HTERT RPE-1 (cell line): Measurements from ENCODE around the gene PFKM.
"Not testable (repeated sequence)": the region's sequence is repeated elsewhere in the genome, so short reads cannot be mapped to it uniquely, and the experiment has no call there.

Experiments
- in situ Hi-C: fragments of 300-500 bp; cut with MboI; formaldehyde crosslinking; loops from 4 replicates; pipeline ENCODE4 v1.14.3; 2020; ENCODE audit warnings: low sequenced_read_pairs

The PFKM gene

GRCh38 chr12:48155786-48156185, 36.6 kb downstream of the PFKM start:
- in situ Hi-C loops = not testable (repeated sequence)

- in situ Hi-C loops = no loop called here
These were observed 37.5 kb downstream of the PFKM start for GRCh38 chr12:48156652-48157017.

- in situ Hi-C loops = no loop called here
These were observed 38.1 kb downstream of the PFKM start, which contains the start of gene ASB8 for GRCh38 chr12:48157018-48157888. ASB8 (minus strand) TSS chr12:48157515; CDS start chr12:48153496, 4,019 bp downstream.

GRCh38 chr12:48157889-48158370, 38.8 kb downstream of the PFKM start:
- in situ Hi-C loops = no loop called here

GRCh38 chr12:48160046-48160445, 40.9 kb downstream of the PFKM start:
- in situ Hi-C loops = no loop called here

- in situ Hi-C loops = no loop called here
These were observed 41.6 kb downstream of the PFKM start for GRCh38 chr12:48160807-48161206.

- in situ Hi-C loops = no loop called here
These were observed 44.1 kb downstream of the PFKM start for GRCh38 chr12:48163150-48163747.

GRCh38 chr12:48164451-48164850, 45.3 kb downstream of the PFKM start:
- in situ Hi-C loops = no loop called here

GRCh38 chr12:48165089-48165981, 46.2 kb downstream of the PFKM start:
- in situ Hi-C loops = no loop called here

GRCh38 chr12:48169011-48169410, 49.8 kb downstream of the PFKM start:
- in situ Hi-C loops = no loop called here

GRCh38 chr12:48175613-48176416, 56.7 kb downstream of the PFKM start:
- in situ Hi-C loops = no loop called here

GRCh38 chr12:48176417-48176751, 57.2 kb downstream of the PFKM start:
- in situ Hi-C loops = no loop called here

GRCh38 chr12:48177982-48178381, 58.8 kb downstream of the PFKM start:
- in situ Hi-C loops = no loop called here

GRCh38 chr12:48179466-48179865, 60.3 kb downstream of the PFKM start:
- in situ Hi-C loops = no loop called here

- in situ Hi-C loops = no loop called here
These were observed 61.3 kb downstream of the PFKM start for GRCh38 chr12:48180424-48180823.

GRCh38 chr12:48180857-48181495, 61.8 kb downstream of the PFKM start:
- in situ Hi-C loops = no loop called here

GRCh38 chr12:48182631-48183030, 63.5 kb downstream of the PFKM start:
- in situ Hi-C loops = no loop called here

GRCh38 chr12:48183091-48183875, 64.1 kb downstream of the PFKM start, which contains the start of gene CCDC184:
CCDC184 (plus strand) TSS chr12:48183644; CDS start chr12:48184123, 479 bp downstream.
- in situ Hi-C loops = no loop called here
